Rectal smooth muscle tissue (tissue), 1 donor: ENCODE measurements around the gene EEFSEC.

Experiments used
- H3K27ac ChIP-seq: one replicate; pipeline ENCODE4 v1.7.0; 2013; ENCODE audit warnings: low read depth, low read length, inconsistent platforms
- H3K27me3 ChIP-seq: one replicate; pipeline ENCODE4 v1.7.0; 2013; ENCODE audit warnings: low read length; ENCODE audit not compliant: control insufficient read depth, insufficient read depth
- H3K36me3 ChIP-seq: one replicate; pipeline ENCODE4 v1.7.0; 2013; ENCODE audit warnings: low read length; ENCODE audit not compliant: control insufficient read depth, insufficient read depth
- H3K4me1 ChIP-seq: one replicate; pipeline ENCODE4 v1.7.0; 2013; ENCODE audit warnings: low read length; ENCODE audit not compliant: control insufficient read depth, insufficient read depth
- H3K4me3 ChIP-seq: one replicate; pipeline ENCODE4 v1.7.0; 2013; ENCODE audit warnings: low read length
- H3K9ac ChIP-seq: one replicate; pipeline ENCODE4 v1.7.0; 2013; ENCODE audit warnings: low read length

EEFSEC gene

GRCh38 chr3:128166971-128167453 is 13.7 kb downstream of the EEFSEC start:
- H3K36me3 ChIP-seq: no peaks in the 10 kb centered on the region
- no peak overlapping the region for H3K27ac ChIP-seq
- no peaks in the 10 kb centered on the region for H3K27me3 ChIP-seq
- peaks cover 3% of the 10 kb centered on the region for H3K4me1 ChIP-seq
- no peak overlapping the region for H3K9ac ChIP-seq
- no peak overlapping the region for H3K4me3 ChIP-seq

GRCh38 chr3:128167646-128167972 is 14.3 kb downstream of the EEFSEC start:
- no peaks in the 10 kb centered on the region for H3K27me3 ChIP-seq
- no peaks in the 10 kb centered on the region for H3K36me3 ChIP-seq
- H3K9ac ChIP-seq: no peak overlapping the region
- peaks cover 3% of the 10 kb centered on the region for H3K4me1 ChIP-seq
- H3K27ac ChIP-seq: no peak overlapping the region
- no peak overlapping the region for H3K4me3 ChIP-seq

GRCh38 chr3:128167973-128168674 is 14.8 kb downstream of the EEFSEC start:
- H3K36me3 ChIP-seq: no peaks in the 10 kb centered on the region
- no peaks in the 10 kb centered on the region for H3K27me3 ChIP-seq
- H3K9ac ChIP-seq: no peak overlapping the region
- no peak overlapping the region for H3K27ac ChIP-seq
- H3K4me3 ChIP-seq: no peak overlapping the region
- H3K4me1 ChIP-seq: peaks cover 3% of the 10 kb centered on the region

GRCh38 chr3:128168836-128169235 is 15.6 kb downstream of the EEFSEC start:
- no peak overlapping the region for H3K9ac ChIP-seq
- H3K36me3 ChIP-seq: no peaks in the 10 kb centered on the region
- H3K4me1 ChIP-seq: peaks cover 3% of the 10 kb centered on the region
- no peak overlapping the region for H3K4me3 ChIP-seq
- H3K27me3 ChIP-seq: no peaks in the 10 kb centered on the region
- H3K27ac ChIP-seq: no peak overlapping the region

GRCh38 chr3:128170866-128171516 is 17.7 kb downstream of the EEFSEC start:
- Histone ChIP-seq H3K4me1 (peaks cover 3% of the 10 kb centered on the region), H3K27ac (no peak overlapping the region), H3K4me3 (no peak overlapping the region), H3K36me3 (no peaks in the 10 kb centered on the region), H3K27me3 (no peaks in the 10 kb centered on the region), H3K9ac (no peak overlapping the region)

- Histone ChIP-seq H3K27ac (no peak overlapping the region), H3K27me3 (no peaks in the 10 kb centered on the region), H3K4me1 (peaks cover 3% of the 10 kb centered on the region), H3K36me3 (no peaks in the 10 kb centered on the region), H3K9ac (no peak overlapping the region), H3K4me3 (no peak overlapping the region)
Measured at GRCh38 chr3:128173200-128173599, 19.9 kb downstream of the EEFSEC start.

GRCh38 chr3:128173849-128174248 is 20.6 kb downstream of the EEFSEC start:
- H3K36me3 ChIP-seq: no peaks in the 10 kb centered on the region
- H3K27ac ChIP-seq: no peak overlapping the region
- H3K4me3 ChIP-seq: no peak overlapping the region
- H3K27me3 ChIP-seq: no peaks in the 10 kb centered on the region
- H3K9ac ChIP-seq: no peak overlapping the region
- H3K4me1 ChIP-seq: peaks cover 3% of the 10 kb centered on the region

- no peaks in the 10 kb centered on the region for H3K27me3 ChIP-seq
- no peak overlapping the region for H3K4me3 ChIP-seq
- H3K36me3 ChIP-seq: no peaks in the 10 kb centered on the region
- peaks cover 3% of the 10 kb centered on the region for H3K4me1 ChIP-seq
- no peak overlapping the region for H3K9ac ChIP-seq
- no peak overlapping the region for H3K27ac ChIP-seq
Measured at GRCh38 chr3:128174675-128175590, 21.7 kb downstream of the EEFSEC start.

- Histone ChIP-seq H3K4me1 (peaks cover 3% of the 10 kb centered on the region), H3K27me3 (no peaks in the 10 kb centered on the region), H3K36me3 (no peaks in the 10 kb centered on the region), H3K9ac (no peak overlapping the region), H3K4me3 (no peak overlapping the region), H3K27ac (no peak overlapping the region)
Measured at GRCh38 chr3:128175768-128176167, 22.5 kb downstream of the EEFSEC start.

GRCh38 chr3:128176276-128176833 is 23.1 kb downstream of the EEFSEC start:
- no peak overlapping the region for H3K4me3 ChIP-seq
- H3K27me3 ChIP-seq: no peaks in the 10 kb centered on the region
- H3K36me3 ChIP-seq: no peaks in the 10 kb centered on the region
- H3K4me1 ChIP-seq: no peaks in the 10 kb centered on the region
- no peak overlapping the region for H3K27ac ChIP-seq
- H3K9ac ChIP-seq: no peak overlapping the region

- Histone ChIP-seq H3K9ac (no peak overlapping the region), H3K36me3 (no peaks in the 10 kb centered on the region), H3K4me1 (no peaks in the 10 kb centered on the region), H3K4me3 (no peak overlapping the region), H3K27ac (no peak overlapping the region), H3K27me3 (no peaks in the 10 kb centered on the region)
Measured at GRCh38 chr3:128177865-128178264, 24.6 kb downstream of the EEFSEC start.

GRCh38 chr3:128178782-128179483 is 25.7 kb downstream of the EEFSEC start:
- peak overlapping the region; percentile 3 for H3K4me3 ChIP-seq
- no peaks in the 10 kb centered on the region for H3K4me1 ChIP-seq
- H3K27ac ChIP-seq: no peak overlapping the region
- no peak overlapping the region for H3K9ac ChIP-seq
- H3K27me3 ChIP-seq: no peaks in the 10 kb centered on the region
- no peaks in the 10 kb centered on the region for H3K36me3 ChIP-seq
